ENCODE measurements around the gene KRTAP5-8. TPM values are rescaled to one million over a fixed set of nuclear protein-coding genes. Genes with fewer than 3 reads are reported as not detected.

The KRTAP5-8 gene
- total RNA-seq, 4 donors from 2014 or later = 0.82 TPM; not detected in 3

GRCh38 chr11:71548120-71548519, 10.3 kb downstream of the KRTAP5-8 start, which contains the start of gene KRTAP5-9:
Gene KRTAP5-9 (plus strand): TSS chr11:71548420. CDS start chr11:71548658, 238 bp downstream.
- Histone ChIP-seq H3K27me3 (no peaks in the 10 kb centered on the region), H3K27ac (no peak within 1 kb of the TSS), H3K36me3 (no peaks in the 10 kb centered on the region), H3K9me3 (no peaks in the 10 kb centered on the region), H3K4me3 (no peak within 1 kb of the TSS), H3K4me1 (no peaks in the 10 kb centered on the region)
- intact Hi-C loops (cut with DNase I; ENCODE audit: low total_unique reads) (no loop called here), in situ Hi-C loops (cut with MboI; ENCODE audit: low sequenced_read_pairs in 4 of 4) (no loop called here)
- no peak for ATAC-seq
- no peak for DNase-seq
- no peak for TF ChIP-seq POLR2A (IDR thresholded peaks at IDR 0.05)
- TF ChIP-seq, protein P1, sequence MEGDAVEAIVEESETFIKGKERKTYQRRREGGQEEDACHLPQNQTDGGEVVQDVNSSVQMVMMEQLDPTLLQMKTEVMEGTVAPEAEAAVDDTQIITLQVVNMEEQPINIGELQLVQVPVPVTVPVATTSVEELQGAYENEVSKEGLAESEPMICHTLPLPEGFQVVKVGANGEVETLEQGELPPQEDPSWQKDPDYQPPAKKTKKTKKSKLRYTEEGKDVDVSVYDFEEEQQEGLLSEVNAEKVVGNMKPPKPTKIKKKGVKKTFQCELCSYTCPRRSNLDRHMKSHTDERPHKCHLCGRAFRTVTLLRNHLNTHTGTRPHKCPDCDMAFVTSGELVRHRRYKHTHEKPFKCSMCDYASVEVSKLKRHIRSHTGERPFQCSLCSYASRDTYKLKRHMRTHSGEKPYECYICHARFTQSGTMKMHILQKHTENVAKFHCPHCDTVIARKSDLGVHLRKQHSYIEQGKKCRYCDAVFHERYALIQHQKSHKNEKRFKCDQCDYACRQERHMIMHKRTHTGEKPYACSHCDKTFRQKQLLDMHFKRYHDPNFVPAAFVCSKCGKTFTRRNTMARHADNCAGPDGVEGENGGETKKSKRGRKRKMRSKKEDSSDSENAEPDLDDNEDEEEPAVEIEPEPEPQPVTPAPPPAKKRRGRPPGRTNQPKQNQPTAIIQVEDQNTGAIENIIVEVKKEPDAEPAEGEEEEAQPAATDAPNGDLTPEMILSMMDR (IDR thresholded peaks at IDR 0.05 in 4 of 5, conservative IDR thresholded peaks at IDR 0.05 in 1 of 5) = no peak

GRCh38 chr11:71548716-71549151, 10.9 kb downstream of the KRTAP5-8 start:
- Histone ChIP-seq H3K4me1 (no peaks in the 10 kb centered on the region), H3K4me3 (no peak overlapping the region), H3K9me3 (no peaks in the 10 kb centered on the region), H3K36me3 (no peaks in the 10 kb centered on the region), H3K27me3 (no peaks in the 10 kb centered on the region), H3K27ac (no peak overlapping the region)
- in situ Hi-C loops (cut with MboI; ENCODE audit: low sequenced_read_pairs in 4 of 4) (no loop called here), intact Hi-C loops (cut with DNase I; ENCODE audit: low total_unique reads) (no loop called here)
- TF ChIP-seq POLR2A (IDR thresholded peaks at IDR 0.05) = no peak
- TF ChIP-seq, protein P1 (IDR thresholded peaks at IDR 0.05 in 4 of 5, conservative IDR thresholded peaks at IDR 0.05 in 1 of 5) = no peak
- DNase-seq (no peak), ATAC-seq (no peak)

DNA sequence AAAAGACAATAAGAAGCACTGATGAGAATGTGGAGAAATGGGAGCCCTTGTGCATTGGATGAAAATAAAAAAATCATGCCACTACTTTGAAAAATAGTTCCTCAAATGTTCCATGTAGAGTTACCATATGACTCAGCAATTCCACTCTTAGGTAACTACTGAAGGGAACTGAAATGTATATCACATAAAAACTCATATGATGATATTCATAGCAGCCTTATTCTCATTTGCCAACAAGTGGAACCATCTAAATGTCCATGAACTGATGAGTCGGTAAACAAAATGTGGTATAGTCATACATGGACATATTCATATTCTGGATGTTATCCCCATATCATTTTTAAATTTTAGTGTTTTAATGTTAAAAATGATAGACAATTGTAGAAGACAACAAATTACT, 13.9 kb downstream of the KRTAP5-8 start:
- TF ChIP-seq, protein P1 (IDR thresholded peaks at IDR 0.05 in 4 of 5, conservative IDR thresholded peaks at IDR 0.05 in 1 of 5) = no peak
- no peak for TF ChIP-seq POLR2A (IDR thresholded peaks at IDR 0.05)
- DNase-seq (no peak), ATAC-seq (no peak)
- H3K27me3 ChIP-seq = no peaks in the 10 kb centered on the region
- in situ Hi-C loops (cut with MboI; ENCODE audit: low sequenced_read_pairs in 4 of 4) (no loop called here), intact Hi-C loops (cut with DNase I; ENCODE audit: low total_unique reads) (no loop called here)
- no peak overlapping the region for H3K27ac ChIP-seq
- no peaks in the 10 kb centered on the region for H3K36me3 ChIP-seq
- no peaks in the 10 kb centered on the region for H3K4me1 ChIP-seq
- no peak overlapping the region for H3K4me3 ChIP-seq
- H3K9me3 ChIP-seq = no peaks in the 10 kb centered on the region

DNA sequence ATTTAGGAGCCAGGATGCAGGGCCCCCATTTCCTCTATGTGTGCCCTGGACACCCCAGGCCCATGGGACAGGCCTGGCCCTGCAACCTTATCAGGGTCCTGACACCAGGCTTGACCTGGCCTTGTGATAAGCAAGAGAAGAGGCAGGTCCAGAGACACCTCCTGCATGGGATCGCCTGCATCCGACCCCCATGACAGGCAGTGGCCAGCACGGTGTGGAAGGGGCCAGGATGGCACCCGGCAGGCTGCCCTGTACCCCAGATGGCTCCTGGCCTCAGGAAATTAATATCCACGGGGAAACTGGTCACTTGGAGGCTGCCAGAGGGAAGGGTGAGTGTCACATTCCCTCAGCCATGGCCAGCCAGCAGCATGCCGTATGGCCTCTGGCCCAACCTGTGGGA, 17.2 kb downstream of the KRTAP5-8 start:
- intact Hi-C loops (cut with DNase I; ENCODE audit: low total_unique reads) (no loop called here), in situ Hi-C loops (cut with MboI; ENCODE audit: low sequenced_read_pairs in 4 of 4) (no loop called here)
- DNase-seq (no peak), ATAC-seq (no peak)
- no peaks in the 10 kb centered on the region for H3K27me3 ChIP-seq
- no peak overlapping the region for H3K27ac ChIP-seq
- H3K4me1 ChIP-seq = no peaks in the 10 kb centered on the region
- no peak for TF ChIP-seq POLR2A (IDR thresholded peaks at IDR 0.05)
- TF ChIP-seq, protein P1 (IDR thresholded peaks at IDR 0.05 in 4 of 5, conservative IDR thresholded peaks at IDR 0.05 in 1 of 5) = no peak
- no peak overlapping the region for H3K4me3 ChIP-seq
- no peaks in the 10 kb centered on the region for H3K36me3 ChIP-seq
- no peaks in the 10 kb centered on the region for H3K9me3 ChIP-seq

DNA sequence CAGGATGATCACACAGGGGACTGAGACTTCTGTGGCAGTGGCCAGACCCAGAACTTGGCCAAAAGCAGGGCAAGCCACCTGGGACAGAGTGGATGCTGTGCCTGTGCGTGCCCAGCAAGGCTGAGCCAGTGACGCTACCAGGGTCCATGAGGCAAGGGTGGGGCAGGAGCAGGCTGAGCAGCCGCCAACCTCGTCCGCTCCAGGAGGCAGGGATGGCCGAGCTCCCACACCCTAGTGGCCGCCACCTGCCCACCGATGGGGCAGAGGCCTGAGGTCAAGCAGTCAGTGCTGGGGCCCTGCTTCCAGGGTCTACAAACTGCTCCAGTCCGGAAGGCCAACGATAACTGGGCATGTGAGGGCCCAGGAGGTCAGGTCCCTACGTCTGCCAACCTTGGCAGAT, 17.7 kb downstream of the KRTAP5-8 start:
- no peak for TF ChIP-seq POLR2A (IDR thresholded peaks at IDR 0.05)
- TF ChIP-seq, protein P1 (IDR thresholded peaks at IDR 0.05 in 4 of 5, conservative IDR thresholded peaks at IDR 0.05 in 1 of 5) = no peak
- Histone ChIP-seq H3K27ac (no peak overlapping the region), H3K36me3 (no peaks in the 10 kb centered on the region), H3K27me3 (no peaks in the 10 kb centered on the region), H3K9me3 (no peaks in the 10 kb centered on the region), H3K4me3 (no peak overlapping the region), H3K4me1 (no peaks in the 10 kb centered on the region)
- no peak for ATAC-seq
- in situ Hi-C loops (cut with MboI; ENCODE audit: low sequenced_read_pairs in 4 of 4) (no loop called here), intact Hi-C loops (cut with DNase I; ENCODE audit: low total_unique reads) (no loop called here)
- no peak for DNase-seq

All from gastrocnemius medialis (tissue), 4 donors.